ENCODE results near the gene CCIN. TPM values are rescaled to one million over a fixed set of nuclear protein-coding genes. Genes with fewer than 3 reads are reported as not detected.

The CCIN gene
- polyA plus RNA-seq, 2 of the 4 experiments (the other 2 are of a cell fraction) = not detected

DNA sequence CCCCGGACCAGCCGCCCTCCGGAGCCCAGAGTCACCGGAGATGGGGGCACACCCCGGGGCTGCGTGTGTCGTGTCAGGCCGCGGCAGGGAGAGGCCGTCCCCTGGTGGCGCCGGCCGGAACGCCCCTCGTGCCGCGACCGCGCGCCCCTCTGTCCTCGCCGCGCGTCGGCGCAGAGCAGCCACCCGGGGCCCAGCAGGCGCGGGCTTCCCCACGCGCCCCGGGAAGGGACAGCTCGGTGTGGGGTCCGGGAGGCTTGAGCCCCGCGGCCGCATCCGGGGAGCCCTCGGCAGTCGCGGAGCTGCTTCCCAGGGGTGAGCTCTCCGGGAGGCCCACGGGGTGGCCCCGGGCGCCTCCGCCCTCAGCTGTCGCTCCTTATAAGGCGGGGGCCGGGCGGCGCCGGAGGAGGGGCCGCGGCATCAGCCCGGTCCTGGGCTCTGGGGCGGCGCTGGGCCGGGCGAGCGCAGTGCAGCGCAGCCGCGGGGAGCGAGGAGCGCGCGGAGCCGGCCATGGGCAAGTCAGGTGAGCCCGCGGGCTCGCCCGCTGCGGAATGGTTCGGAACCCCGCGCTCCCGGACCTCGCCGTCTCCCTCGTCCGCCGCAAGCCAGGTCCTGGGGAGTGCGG lies 32.8 kb upstream of the CCIN start, which contains the start of gene GLIPR2:
Gene GLIPR2, plus strand, starts transcription at position 462 of the 622 bp plus-strand sequence. Its CDS starts 46 bp downstream, at position 508.
- WGBS (ENCODE audit: missing lambda C conversion rate) = no CpG with 5 or more reads among the region's 83 CpGs
- peak; percentile 87 to 94 for ATAC-seq
- Histone ChIP-seq H3K4me1 (peaks cover 14% of the 10 kb centered on the region; the same call in 1 of the 3 replicates), H3K9me3 (no peaks in the 10 kb centered on the region), H3K27ac (peak within 1 kb of the TSS; percentile 79 to 93), H3K4me3 (peak within 1 kb of the TSS; percentile 78), H3K4me2 (peak within 1 kb of the TSS; percentile 87)
- TF ChIP-seq FOXS1 (CRISPR knock-in tag; IDR thresholded peaks at IDR 0.05) (no peak), POLR2A (IDR thresholded peaks at IDR 0.05; ENCODE audit: low read length) (peak; percentile 53), SMC3 (IDR thresholded peaks at IDR 0.05) (0 out of 3 replicates have a peak, but pooled peaks have one; percentile 4), JUNB (IDR thresholded peaks at IDR 0.05) (no peak), JUN (IDR thresholded peaks at IDR 0.05) (peak in 1 of 2 experiments; percentile 51; a peak in 1 of 5 replicates), CHD4 (IDR thresholded peaks at IDR 0.05; ENCODE audit: borderline replicate concordance) (no peak), FOSB (CRISPR knock-in tag; IDR thresholded peaks at IDR 0.05) (no peak), RAD21 (conservative IDR thresholded peaks at IDR 0.05 in 1 of 2, IDR thresholded peaks at IDR 0.05 in 1 of 2) (peak in 1 of 2 experiments; percentile 5; a peak in 1 of 5 replicates), NFE2L2 (conservative IDR thresholded peaks at IDR 0.05; ENCODE audit: low read length) (no peak), MAX (IDR thresholded peaks at IDR 0.05) (peak; percentile 39; the same call in 1 of the 2 replicates), SREBF2 (IDR thresholded peaks at IDR 0.05) (no peak), HEYL (CRISPR knock-in tag; IDR thresholded peaks at IDR 0.05) (no peak)
- TF ChIP-seq, protein P1, sequence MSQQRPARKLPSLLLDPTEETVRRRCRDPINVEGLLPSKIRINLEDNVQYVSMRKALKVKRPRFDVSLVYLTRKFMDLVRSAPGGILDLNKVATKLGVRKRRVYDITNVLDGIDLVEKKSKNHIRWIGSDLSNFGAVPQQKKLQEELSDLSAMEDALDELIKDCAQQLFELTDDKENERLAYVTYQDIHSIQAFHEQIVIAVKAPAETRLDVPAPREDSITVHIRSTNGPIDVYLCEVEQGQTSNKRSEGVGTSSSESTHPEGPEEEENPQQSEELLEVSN (IDR thresholded peaks at IDR 0.05; ENCODE audit: borderline replicate concordance, low read depth) = no peak
- TF ChIP-seq, protein P2, sequence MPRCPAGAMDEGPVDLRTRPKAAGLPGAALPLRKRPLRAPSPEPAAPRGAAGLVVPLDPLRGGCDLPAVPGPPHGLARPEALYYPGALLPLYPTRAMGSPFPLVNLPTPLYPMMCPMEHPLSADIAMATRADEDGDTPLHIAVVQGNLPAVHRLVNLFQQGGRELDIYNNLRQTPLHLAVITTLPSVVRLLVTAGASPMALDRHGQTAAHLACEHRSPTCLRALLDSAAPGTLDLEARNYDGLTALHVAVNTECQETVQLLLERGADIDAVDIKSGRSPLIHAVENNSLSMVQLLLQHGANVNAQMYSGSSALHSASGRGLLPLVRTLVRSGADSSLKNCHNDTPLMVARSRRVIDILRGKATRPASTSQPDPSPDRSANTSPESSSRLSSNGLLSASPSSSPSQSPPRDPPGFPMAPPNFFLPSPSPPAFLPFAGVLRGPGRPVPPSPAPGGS (IDR thresholded peaks at IDR 0.05) = 0 out of 3 replicates have a peak, but pooled peaks have one; percentile 52
- no peak for FAIRE-seq
- ChIA-PET CTCF (interaction anchor here (0.6 to 9.9 kb wide), 10 partner anchors 10 to 483 kb away, joined by 3 to 176 read pairs (median 4); partner anchors contain the start of gene CCIN), POLR2A (interaction anchor here (0.6 to 2.1 kb wide), 6 partner anchors 12 to 98 kb away, joined by 3 to 10 read pairs (median 4); no protein-coding TSS in a partner anchor)
- DNase-seq (ENCODE audit: low read depth in 1 of 2, low spot score in 1 of 2) = peak; percentile 49 to 77

DNA sequence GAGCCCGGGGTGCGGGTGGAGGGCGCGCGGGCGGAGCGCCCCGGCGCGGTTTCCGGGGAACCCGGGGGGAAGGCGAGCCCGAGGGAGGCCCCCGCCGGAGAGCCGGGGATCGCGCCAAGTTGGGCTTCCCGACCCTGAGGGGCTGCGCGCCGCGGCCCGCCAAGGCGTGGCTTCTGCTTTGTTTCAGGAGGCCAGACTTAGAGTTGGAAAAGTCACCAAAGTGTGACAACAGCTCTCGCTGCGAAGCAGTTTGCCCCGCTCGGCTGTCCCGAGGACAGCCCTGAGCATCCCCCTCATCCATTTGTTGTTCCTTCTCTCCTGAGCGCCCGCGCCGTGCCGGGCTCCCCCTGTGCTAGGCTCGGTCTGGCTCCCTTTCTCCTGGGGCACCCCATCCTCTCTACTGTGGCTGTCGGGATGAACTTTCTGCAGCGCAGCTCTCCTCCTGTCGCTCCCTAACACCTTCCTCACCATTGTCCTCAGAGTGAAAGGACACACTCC lies 32.2 kb upstream of the CCIN start:
- ChIA-PET CTCF (interaction anchor here (0.6 to 9.9 kb wide), 10 partner anchors 10 to 482 kb away, joined by 3 to 176 read pairs (median 4); partner anchors contain the start of gene CCIN), POLR2A (interaction anchor here (0.9 to 2.1 kb wide), 5 partner anchors 11 to 52 kb away, joined by 3 to 10 read pairs (median 5); no protein-coding TSS in a partner anchor)
- FAIRE-seq (no peak), ATAC-seq (peak; percentile 17 to 19; a peak in 5 of 6 replicates), DNase-seq (ENCODE audit: low read depth in 1 of 2, low spot score in 1 of 2) (no peak)
- 14% methylated on average over 14 of the region's 40 CpGs for WGBS (ENCODE audit: missing lambda C conversion rate)
- peak overlapping the region; percentile 78 for H3K4me3 ChIP-seq
- H3K4me1 ChIP-seq = peaks cover 16% of the 10 kb centered on the region; the same call in 1 of the 3 replicates
- peak overlapping the region; percentile 79 to 93 for H3K27ac ChIP-seq
- peak overlapping the region; percentile 87 for H3K4me2 ChIP-seq
- no peaks in the 10 kb centered on the region for H3K9me3 ChIP-seq
- no peak for TF ChIP-seq ESRRA (IDR thresholded peaks at IDR 0.05; ENCODE audit: borderline replicate concordance, low read length)
- TF ChIP-seq, protein P1 (IDR thresholded peaks at IDR 0.05; ENCODE audit: borderline replicate concordance, low read depth) = no peak
- no peak for TF ChIP-seq CBX8 (IDR thresholded peaks at IDR 0.05)
- TF ChIP-seq SMC3 (IDR thresholded peaks at IDR 0.05) = no peak
- 0 out of 5 replicates have a peak, but pooled peaks of 1 of the 2 experiments have one; percentile 5 for TF ChIP-seq RAD21 (conservative IDR thresholded peaks at IDR 0.05 in 1 of 2, IDR thresholded peaks at IDR 0.05 in 1 of 2)

DNA sequence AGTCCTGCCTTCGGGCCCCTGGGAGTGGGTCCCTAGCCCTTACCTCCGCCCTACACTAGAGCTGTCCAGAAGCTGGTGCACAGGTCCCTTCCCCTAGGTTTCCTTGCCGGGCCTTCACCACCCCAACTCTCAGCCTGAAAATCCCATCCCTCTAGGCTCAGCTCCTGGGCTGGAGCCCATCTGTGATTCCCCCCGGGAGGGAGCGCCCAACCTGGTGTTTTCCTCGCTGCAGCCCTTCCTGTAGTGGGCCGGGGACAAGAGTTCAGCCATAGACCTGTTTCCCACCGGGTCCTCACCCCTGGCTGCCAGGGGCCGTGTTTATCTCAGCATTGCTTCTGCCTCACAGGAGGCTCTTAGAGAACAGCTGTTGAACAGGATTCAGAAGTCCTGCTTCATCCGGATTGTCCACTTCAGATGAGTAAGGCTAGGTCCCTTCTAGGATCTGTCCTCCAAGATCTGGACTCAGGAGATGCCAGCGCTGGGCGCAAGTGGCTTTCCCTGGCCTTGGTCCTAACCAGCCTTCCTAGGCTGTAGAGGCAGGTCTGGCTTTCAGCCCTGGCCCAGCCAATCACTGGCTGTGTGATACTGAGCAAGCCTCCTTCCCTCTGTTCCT lies 31.7 kb upstream of the CCIN start:
- H3K27ac ChIP-seq = peak overlapping the region; percentile 79 to 93
- no peak for DNase-seq (ENCODE audit: low read depth in 1 of 2, low spot score in 1 of 2)
- H3K4me1 ChIP-seq = peaks cover 16% of the 10 kb centered on the region; the same call in 1 of the 3 replicates
- peak overlapping the region; percentile 87 for H3K4me2 ChIP-seq
- no peaks in the 10 kb centered on the region for H3K9me3 ChIP-seq
- ChIA-PET POLR2A (interaction anchor here (1.5 to 2.1 kb wide), 3 partner anchors 11 to 35 kb away, joined by 4 to 10 read pairs (median 5); no protein-coding TSS in a partner anchor), CTCF (interaction anchor here (0.6 to 9.9 kb wide), 8 partner anchors 11 to 482 kb away, joined by 3 to 176 read pairs (median 6); partner anchors contain the start of gene CCIN)
- no peak; a peak in 1 of 6 replicates for ATAC-seq
- no peak for FAIRE-seq
- WGBS (ENCODE audit: missing lambda C conversion rate) = 83% methylated on average over 12 of the region's 12 CpGs
- peak overlapping the region; percentile 78 for H3K4me3 ChIP-seq
- TF ChIP-seq JUNB (IDR thresholded peaks at IDR 0.05) (no peak), ZC3H11A (IDR thresholded peaks at IDR 0.05) (no peak), NR3C1 (IDR thresholded peaks at IDR 0.05) (no peak), PBX3 (IDR thresholded peaks at IDR 0.05) (no peak), RARB (CRISPR knock-in tag; IDR thresholded peaks at IDR 0.05) (no peak), CHD4 (IDR thresholded peaks at IDR 0.05; ENCODE audit: borderline replicate concordance) (no peak), RCOR1 (IDR thresholded peaks at IDR 0.05; ENCODE audit: low read depth, low read length) (no peak), EHMT2 (IDR thresholded peaks at IDR 0.05; ENCODE audit: low read depth) (no peak), HDAC2 (IDR thresholded peaks at IDR 0.05) (no peak), BHLHE40 (IDR thresholded peaks at IDR 0.05; ENCODE audit: low read depth, low read length) (no peak), HEYL (CRISPR knock-in tag; IDR thresholded peaks at IDR 0.05) (no peak), HMGXB4 (CRISPR knock-in tag; IDR thresholded peaks at IDR 0.05; ENCODE audit: borderline replicate concordance) (no peak), JUN (IDR thresholded peaks at IDR 0.05) (no peak), POLR2A (IDR thresholded peaks at IDR 0.05; ENCODE audit: low read length) (no peak)
